Stimulated activated CD4-positive, alpha-beta T cell treated with anti-CD3 and anti-CD28 coated beads, Interleukin-4, amount 100 ng/mL, for 24 hours (primary cell): ENCODE results near the gene KCNQ5.
A peak's percentile ranks its signal among the peaks of the same experiment; 100 is the strongest.

Source experiments
- DNase-seq: peaks from one replicate; pipeline ENCODE4 v3.0.0-alpha.2; 2020

Gene KCNQ5

DNA sequence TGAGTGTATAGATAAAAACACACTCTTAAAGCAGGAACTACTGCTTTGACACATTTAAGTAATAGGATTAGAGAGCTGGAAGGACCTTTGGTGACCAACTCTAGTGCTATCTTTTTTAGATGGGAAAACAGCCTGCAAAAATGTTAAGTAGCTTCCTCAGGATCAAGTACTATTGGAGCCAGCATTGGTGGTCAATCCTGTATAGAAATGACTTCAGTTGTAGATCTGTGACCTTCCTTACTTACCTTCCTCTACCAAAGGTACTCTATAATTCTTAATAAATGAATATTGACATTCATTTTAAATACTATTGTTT lies 18.7 kb downstream of the KCNQ5 start:
- no peak for DNase-seq

- DNase-seq = no peak
These were observed 20.6 kb downstream of the KCNQ5 start for GRCh38 chr6:72642435-72642834.

DNA sequence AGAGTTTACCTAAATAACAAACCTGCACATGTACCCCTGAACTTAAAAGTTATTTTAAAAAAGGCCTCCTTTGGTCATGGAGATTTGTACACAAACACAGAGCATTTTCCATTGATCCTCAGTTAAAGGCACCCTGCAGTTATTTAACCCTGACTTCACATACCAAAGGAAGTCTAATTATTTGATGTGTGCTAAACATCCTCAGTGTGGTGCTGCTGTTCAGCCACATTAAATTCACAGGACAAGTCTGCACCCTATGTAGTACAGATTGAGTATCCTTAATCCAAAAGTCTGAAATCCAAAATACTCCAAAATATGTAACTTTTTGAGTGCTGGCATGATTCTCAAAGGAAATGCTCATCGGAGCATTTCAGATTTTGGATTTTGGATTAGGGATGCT lies 21.4 kb downstream of the KCNQ5 start:
- DNase-seq = no peak

- no peak for DNase-seq
These were observed 25.0 kb downstream of the KCNQ5 start for GRCh38 chr6:72646604-72647485.

GRCh38 chr6:72647489-72647888 lies 25.6 kb downstream of the KCNQ5 start:
- DNase-seq = no peak

DNA sequence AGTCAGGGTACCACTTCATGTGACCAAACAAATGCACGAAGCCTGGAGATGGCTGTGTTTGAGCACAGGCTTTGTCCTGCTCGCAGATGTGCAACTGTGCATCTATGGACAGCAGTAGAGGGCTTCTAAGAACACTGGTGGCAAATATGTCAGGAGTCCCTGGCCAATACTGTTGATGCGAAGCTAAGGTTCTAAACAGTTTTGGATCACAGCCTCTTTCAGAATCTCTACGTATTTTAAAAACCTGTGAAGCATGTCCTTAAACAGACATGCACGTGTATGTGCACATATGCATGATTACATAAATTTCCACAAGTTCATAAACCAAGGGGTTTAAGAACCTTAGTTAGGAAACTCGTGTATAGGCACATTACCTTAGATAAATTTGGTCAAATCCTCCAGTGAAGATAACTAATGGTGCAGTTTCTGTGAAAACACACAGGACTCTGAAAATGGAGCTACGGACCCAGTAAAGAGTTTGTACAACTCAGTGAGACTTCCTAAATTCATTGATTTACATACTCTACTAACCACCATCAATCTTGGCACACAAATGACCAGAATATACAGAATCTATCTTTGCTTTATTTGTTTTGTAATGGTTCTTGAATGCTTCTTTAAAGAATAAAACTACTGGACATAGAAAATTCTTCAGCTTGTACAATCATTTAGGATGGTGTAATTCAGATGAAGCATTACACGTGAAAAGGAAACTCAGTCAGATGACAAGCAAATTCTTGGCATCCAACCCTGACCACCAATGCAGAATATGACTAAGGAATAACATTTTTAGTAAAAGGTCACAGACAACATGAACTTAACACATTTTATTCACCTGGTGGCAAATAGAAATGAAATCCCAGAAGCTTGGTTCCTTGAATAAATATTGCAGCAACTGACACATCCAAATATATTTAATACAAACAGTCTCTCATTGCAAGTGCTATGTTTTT lies 27.4 kb downstream of the KCNQ5 start:
- DNase-seq = peak; percentile 17

- no peak for DNase-seq
These were observed 28.3 kb downstream of the KCNQ5 start for GRCh38 chr6:72650081-72650745.

DNA sequence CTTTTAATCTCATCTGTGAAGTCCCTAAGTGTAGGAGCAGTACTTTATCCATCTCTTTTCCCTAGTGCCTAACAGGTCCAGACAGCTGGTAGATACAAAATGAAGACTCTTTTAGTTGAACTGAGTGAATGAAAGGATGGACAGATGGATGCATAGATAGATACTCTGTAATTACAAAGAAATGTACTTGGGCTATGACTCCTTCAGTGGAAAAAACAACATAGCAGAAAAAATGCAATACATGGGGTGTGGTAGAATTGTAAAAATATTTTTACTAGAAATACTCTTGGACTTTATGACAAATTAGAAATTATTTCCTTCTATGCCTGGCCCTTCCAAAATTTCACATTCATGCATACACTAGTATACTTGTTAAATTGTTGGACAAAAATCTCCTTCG lies 29.3 kb downstream of the KCNQ5 start:
- no peak for DNase-seq

- DNase-seq = no peak
These were observed 30.4 kb downstream of the KCNQ5 start for GRCh38 chr6:72651967-72652956.

- no peak for DNase-seq
These were observed 31.2 kb downstream of the KCNQ5 start for GRCh38 chr6:72653026-72653425.

GRCh38 chr6:72654071-72654621 lies 32.3 kb downstream of the KCNQ5 start:
- DNase-seq = no peak

GRCh38 chr6:72657407-72658197 lies 35.7 kb downstream of the KCNQ5 start:
- no peak for DNase-seq

- DNase-seq = no peak
These were observed 37.9 kb downstream of the KCNQ5 start for GRCh38 chr6:72659754-72660153.

DNA sequence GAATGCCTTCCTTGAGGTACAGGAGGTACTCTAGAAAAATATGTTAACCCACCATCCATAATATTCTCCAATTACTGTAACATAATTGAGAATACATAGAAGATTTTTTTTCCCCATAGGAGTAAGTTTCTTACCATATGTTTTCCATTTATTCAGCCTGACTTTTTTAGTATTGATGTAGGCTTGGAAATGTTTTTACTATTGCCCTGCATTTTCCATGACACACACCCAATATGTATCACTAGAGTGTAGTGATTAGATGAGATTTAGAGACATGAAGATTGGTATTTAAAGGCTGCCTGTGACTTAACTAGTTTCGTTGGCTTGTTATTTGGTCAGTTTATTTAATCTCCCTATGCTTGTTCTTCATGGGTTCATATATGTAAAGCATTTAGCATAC lies 39.5 kb downstream of the KCNQ5 start:
- DNase-seq = no peak

DNA sequence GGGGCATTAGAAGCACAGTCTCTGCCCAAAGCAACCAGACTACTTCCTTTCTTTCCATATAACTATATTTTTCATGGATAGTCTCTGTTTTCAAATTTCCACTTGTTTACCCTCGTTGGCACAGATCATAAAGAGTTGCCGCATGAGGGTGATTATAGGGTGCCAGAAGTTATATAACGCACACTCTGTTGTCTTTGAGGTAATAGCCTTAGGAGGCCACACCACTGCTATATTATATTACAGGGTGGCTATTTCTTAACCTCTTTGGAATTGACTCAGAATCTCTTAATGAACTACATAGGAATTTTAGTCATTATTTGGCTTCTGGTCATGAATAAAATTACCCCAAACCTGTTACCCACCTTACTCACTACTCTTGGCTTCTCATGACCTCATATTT lies 43.7 kb downstream of the KCNQ5 start:
- DNase-seq = no peak

- DNase-seq = no peak
These were observed 47.5 kb downstream of the KCNQ5 start for GRCh38 chr6:72669324-72669723.

DNA sequence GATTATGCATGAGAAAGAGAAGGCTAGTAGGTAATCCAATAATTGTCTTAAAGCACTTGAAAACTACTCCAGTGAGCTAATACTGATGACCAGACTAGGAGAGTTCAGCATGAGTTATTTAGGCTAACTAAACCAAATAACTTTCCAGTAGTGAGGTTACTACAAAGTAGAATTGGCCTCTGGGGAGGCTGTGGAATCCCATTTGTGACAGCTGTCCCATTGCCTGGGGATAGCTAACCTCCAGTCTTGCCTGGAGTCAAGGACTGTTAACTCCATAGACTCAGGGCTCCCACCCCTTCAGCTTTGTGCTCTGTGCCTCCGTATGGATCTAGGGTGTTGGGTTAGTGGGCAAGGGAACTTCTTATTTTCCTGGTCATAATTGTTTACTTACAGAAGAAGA lies 51.0 kb downstream of the KCNQ5 start:
- no peak for DNase-seq

- no peak for DNase-seq
These were observed 53.0 kb downstream of the KCNQ5 start for GRCh38 chr6:72674842-72675241.

DNA sequence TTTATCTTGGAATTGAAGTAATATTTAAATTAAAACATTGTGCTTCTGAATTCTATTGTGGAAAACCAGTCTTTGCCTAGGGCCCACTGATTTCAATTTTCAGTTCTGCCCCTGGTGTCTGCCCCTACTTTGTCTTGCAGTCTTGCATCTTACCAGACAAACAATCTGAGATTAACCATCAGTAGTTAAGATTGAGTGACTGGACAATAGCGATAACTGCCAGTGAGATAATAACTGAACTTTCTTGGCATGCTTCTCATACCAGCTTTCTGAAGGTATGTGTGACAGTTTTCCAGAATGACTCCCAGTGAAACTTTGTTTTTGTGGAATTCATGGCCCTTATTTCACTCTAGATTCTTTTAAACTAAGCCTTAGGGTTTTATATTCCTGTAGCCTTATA lies 53.5 kb downstream of the KCNQ5 start:
- DNase-seq = no peak

- no peak for DNase-seq
These were observed 55.1 kb downstream of the KCNQ5 start for GRCh38 chr6:72676995-72677394.

DNA sequence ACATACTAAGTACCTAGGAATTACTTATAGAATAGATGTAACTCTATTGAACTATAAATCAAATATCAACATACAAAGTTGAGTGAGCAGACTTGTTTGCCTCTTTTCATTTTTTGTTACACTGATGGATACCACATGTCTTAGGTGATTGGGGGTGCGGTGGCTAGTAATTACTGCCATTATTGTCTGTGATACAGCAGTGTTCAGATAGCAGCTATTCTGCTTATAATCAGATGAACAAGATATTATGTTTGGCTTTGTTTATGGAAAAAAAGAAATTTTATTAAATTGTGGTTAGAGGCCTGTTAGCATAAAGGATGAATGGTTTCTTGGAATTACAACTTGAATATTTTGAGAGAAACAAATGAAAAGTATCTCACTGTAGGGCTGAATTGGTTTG lies 55.9 kb downstream of the KCNQ5 start:
- no peak for DNase-seq
